GM19099 (cell line): Measurements from ENCODE around the gene KRTAP1-1.
"Not testable (repeated sequence)": the region's sequence is repeated elsewhere in the genome, so short reads cannot be mapped to it uniquely, and the experiment has no call there.

Source experiments
- POLR2A ChIP-seq: IDR thresholded peaks from 3 replicates; pipeline ENCODE4 v1.6.1; 2011; ENCODE audit warnings: low read depth; ENCODE audit not compliant: insufficient read length; ENCODE audit errors: extremely low read depth

The KRTAP1-1 gene

GRCh38 chr17:41058741-41059140 lies 17.5 kb upstream of the KRTAP1-1 start:
- TF ChIP-seq POLR2A: no peak

- no peak for TF ChIP-seq POLR2A
Observed at GRCh38 chr17:41057547-41057946, 16.3 kb upstream of the KRTAP1-1 start.

GRCh38 chr17:41055130-41055529 lies 13.9 kb upstream of the KRTAP1-1 start, which contains the start of gene KRTAP2-2:
Gene KRTAP2-2 (minus strand): TSS chr17:41055230. CDS start chr17:41055211, 19 bp downstream.
- TF ChIP-seq POLR2A: not testable (repeated sequence)

GRCh38 chr17:41054025-41054424 lies 12.8 kb upstream of the KRTAP1-1 start:
- TF ChIP-seq POLR2A: no peak

GRCh38 chr17:41052566-41052965 lies 11.3 kb upstream of the KRTAP1-1 start:
- TF ChIP-seq POLR2A: no peak

GRCh38 chr17:41049110-41049509 lies 7.9 kb upstream of the KRTAP1-1 start:
- no peak for TF ChIP-seq POLR2A

GRCh38 chr17:41048441-41048840 lies 7.2 kb upstream of the KRTAP1-1 start:
- no peak for TF ChIP-seq POLR2A

GRCh38 chr17:41046735-41047465 lies 5.7 kb upstream of the KRTAP1-1 start, which contains the start of gene KRTAP2-1:
Gene KRTAP2-1 (minus strand): TSS chr17:41047316. CDS start chr17:41047267, 49 bp downstream.
- not testable (repeated sequence) for TF ChIP-seq POLR2A

- no peak for TF ChIP-seq POLR2A
Observed at GRCh38 chr17:41042953-41043352, 1.7 kb upstream of the KRTAP1-1 start.

- TF ChIP-seq POLR2A: no peak
Observed at GRCh38 chr17:41037853-41038350, 3.3 kb downstream of the KRTAP1-1 start.

- not testable (repeated sequence) for TF ChIP-seq POLR2A
Observed at GRCh38 chr17:41034346-41034935, 6.8 kb downstream of the KRTAP1-1 start, which contains the start of gene KRTAP1-3. Gene KRTAP1-3 (minus strand): TSS chr17:41034874. CDS start chr17:41034821, 53 bp downstream.

GRCh38 chr17:41029633-41030245 lies 11.5 kb downstream of the KRTAP1-1 start, which contains the start of gene KRTAP1-4:
Gene KRTAP1-4 (minus strand): TSS chr17:41030195. CDS start chr17:41030078, 117 bp downstream.
- TF ChIP-seq POLR2A: no peak

GRCh38 chr17:41026715-41027471 lies 14.4 kb downstream of the KRTAP1-1 start, which contains the start of gene KRTAP1-5:
Gene KRTAP1-5 (minus strand): TSS chr17:41027208. CDS start chr17:41027155, 53 bp downstream.
- no peak for TF ChIP-seq POLR2A

GRCh38 chr17:41024697-41025096 lies 16.6 kb downstream of the KRTAP1-1 start:
- TF ChIP-seq POLR2A: no peak
